GM12872 (cell line): ENCODE data around the gene TMEM242.

Source experiments
- TF ChIP-seq, protein P1 (sequence below): IDR thresholded peaks from 3 replicates; pipeline ENCODE4 v1.5.1; 2011; ENCODE audit warnings: low read depth, mild to moderate bottlenecking, low read length, moderate library complexity; ENCODE audit not compliant: insufficient read depth

Gene TMEM242

GRCh38 chr6:157323255-157323965 is at the start of gene TMEM242:
TMEM242 (minus strand) TSS chr6:157323519; CDS start chr6:157323499, 20 bp downstream.
- TF ChIP-seq, protein P1, sequence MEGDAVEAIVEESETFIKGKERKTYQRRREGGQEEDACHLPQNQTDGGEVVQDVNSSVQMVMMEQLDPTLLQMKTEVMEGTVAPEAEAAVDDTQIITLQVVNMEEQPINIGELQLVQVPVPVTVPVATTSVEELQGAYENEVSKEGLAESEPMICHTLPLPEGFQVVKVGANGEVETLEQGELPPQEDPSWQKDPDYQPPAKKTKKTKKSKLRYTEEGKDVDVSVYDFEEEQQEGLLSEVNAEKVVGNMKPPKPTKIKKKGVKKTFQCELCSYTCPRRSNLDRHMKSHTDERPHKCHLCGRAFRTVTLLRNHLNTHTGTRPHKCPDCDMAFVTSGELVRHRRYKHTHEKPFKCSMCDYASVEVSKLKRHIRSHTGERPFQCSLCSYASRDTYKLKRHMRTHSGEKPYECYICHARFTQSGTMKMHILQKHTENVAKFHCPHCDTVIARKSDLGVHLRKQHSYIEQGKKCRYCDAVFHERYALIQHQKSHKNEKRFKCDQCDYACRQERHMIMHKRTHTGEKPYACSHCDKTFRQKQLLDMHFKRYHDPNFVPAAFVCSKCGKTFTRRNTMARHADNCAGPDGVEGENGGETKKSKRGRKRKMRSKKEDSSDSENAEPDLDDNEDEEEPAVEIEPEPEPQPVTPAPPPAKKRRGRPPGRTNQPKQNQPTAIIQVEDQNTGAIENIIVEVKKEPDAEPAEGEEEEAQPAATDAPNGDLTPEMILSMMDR: no peak

DNA sequence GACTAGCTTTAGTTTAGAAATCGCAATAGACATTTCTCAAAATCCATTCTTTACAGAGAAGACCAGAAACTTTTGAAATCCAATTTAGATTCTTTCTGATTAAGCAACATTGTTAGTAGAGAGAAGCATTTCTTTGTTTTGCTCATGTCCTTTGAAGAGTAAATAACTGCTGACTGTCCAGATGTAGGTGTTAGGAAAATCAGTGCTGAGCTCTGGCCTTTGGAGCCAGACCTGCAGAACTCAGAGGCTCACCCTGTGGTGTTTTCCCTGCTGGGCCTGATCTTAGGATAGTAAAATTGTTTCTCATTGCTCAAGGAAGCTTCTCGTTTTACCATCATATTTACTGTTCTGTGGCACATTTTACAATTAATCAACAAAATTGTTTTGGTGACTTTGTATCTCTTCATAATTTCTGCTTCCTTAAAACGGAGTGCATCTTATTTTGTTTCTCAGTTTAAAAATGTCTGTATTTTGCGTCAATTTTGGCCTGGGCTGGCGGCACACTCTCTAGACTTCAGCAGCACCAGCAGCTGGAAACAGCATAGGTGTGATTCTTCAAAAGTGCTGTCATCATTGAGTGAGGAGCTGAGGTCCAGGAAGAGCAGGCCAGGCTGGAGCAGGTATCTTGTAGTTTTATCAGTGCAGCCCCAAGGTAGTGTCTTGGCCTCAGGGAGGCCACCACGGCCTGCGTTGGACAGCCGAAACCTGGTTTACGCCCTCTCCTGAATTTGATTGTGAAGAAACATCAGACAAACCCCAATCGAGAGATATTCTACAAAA is 49.4 kb upstream of the TMEM242 start:
- TF ChIP-seq, protein P1: no peak

DNA sequence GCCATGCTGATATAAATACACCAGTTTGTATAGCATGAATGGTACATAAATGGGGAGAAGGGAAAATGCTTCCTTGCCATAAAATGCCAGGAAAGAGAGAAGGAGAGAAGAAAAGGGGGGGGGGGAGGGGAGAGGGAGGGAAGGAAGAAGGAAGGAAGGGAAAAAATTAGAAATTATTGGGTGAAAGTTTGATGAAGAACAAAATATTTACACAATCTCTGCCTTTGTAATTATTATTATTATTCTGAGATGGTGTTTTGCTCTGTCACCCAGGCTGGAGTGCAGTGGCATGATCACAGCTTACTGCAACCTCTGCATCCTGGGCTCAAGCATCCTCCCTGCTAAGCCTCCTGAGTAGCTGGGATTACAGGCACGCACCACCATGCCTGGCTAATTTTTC is 47.4 kb upstream of the TMEM242 start:
- TF ChIP-seq, protein P1: no peak

GRCh38 chr6:157368359-157369049 is 45.2 kb upstream of the TMEM242 start:
- TF ChIP-seq, protein P1: no peak

- TF ChIP-seq, protein P1: no peak
Measured at GRCh38 chr6:157366648-157367047, 43.3 kb upstream of the TMEM242 start.

DNA sequence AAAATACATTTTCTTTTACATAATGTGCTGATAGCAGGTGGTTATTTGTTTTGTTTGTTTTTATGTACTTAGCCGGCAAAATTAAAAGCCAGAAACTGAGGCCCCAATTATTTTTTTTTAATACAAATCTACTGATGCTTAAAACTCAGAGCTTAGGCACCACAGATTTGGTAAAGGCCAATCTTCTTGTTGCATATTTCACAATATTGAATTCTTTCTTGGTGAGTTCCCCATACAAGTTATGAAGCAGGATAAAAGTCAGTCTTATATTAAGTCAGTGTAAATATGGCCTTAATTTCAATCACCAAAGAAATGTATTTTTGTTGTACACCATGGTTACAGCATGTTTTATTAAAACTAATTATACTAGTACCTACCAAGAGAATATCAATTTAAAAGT is 41.4 kb upstream of the TMEM242 start:
- TF ChIP-seq, protein P1: no peak

GRCh38 chr6:157361886-157362285 is 38.6 kb upstream of the TMEM242 start:
- TF ChIP-seq, protein P1: no peak
